GM19238 (cell line): ENCODE results near the gene CCNG1.
"Not testable (repeated sequence)": the region's sequence is repeated elsewhere in the genome, so short reads cannot be mapped to it uniquely, and the experiment has no call there.

Experiments
- DNase-seq: peaks from one replicate; pipeline ENCODE4 v3.0.0; 2011; ENCODE audit warnings: low spot score; ENCODE audit not compliant: insufficient read length

The CCNG1 gene, protein sequence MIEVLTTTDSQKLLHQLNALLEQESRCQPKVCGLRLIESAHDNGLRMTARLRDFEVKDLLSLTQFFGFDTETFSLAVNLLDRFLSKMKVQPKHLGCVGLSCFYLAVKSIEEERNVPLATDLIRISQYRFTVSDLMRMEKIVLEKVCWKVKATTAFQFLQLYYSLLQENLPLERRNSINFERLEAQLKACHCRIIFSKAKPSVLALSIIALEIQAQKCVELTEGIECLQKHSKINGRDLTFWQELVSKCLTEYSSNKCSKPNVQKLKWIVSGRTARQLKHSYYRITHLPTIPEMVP

DNA sequence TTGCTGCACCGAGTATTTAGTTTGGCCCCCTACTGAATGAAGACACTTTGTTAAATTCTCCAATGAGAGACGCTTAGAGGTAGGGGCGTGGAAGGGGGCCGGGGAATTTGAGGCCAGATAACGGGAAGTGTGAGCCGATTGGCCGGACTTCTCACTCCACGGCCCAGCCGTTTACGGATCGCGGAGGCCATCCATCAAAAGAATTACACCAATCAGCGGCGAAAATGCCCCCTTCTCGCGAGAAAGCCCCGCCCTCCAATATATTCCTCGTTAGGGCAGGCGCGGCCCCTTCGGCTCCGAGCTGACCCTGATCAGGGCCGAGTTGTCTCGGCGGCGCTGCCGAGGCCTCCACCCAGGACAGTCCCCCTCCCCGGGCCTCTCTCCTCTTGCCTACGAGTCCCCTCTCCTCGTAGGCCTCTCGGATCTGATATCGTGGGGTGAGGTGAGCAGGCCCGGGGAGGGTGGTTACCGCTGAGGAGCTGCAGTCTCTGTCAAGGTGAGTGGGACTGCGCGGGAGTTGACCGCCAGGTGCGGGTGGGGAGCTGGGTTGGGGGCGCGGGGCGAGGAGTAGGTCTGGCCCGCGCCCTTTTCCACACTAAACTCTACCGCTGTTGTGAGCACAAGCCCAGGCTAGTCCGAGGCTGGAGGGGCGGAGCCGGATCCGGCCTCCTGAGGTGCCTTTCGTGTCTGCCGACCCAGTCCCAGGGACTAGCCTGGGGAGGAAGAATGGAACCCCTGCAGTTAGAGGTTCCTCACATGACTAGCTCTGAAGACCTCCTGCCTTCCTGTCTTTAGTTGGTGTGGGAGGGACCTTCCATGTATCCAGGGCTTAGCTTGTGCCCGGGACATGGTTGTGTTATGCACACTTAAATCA lies at the start of gene CCNG1:
TSS of gene CCNG1 (plus strand) at position 287 of the 874 bp plus-strand sequence. CDS start 1,662 bp downstream, outside the sequence.
- peak; percentile 75 for DNase-seq

DNA sequence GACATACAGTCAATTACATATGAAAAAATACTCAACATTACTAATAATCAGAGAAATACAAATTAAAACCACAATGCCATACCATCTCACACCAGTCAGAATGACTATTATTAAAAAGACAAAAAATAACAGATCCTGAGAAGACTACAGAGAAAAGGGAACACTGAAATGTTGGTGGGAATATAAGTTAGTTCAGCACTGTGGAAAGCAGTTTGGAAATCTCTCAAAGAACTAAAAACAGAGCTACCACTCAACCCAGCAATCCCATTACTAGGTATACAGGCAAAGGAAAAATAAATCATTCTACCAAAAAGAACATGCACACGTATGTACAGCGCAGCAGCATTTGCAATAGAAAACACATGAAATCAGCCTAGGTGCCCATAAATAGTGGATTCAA lies 41.6 kb upstream of the CCNG1 start:
- no peak for DNase-seq

DNA sequence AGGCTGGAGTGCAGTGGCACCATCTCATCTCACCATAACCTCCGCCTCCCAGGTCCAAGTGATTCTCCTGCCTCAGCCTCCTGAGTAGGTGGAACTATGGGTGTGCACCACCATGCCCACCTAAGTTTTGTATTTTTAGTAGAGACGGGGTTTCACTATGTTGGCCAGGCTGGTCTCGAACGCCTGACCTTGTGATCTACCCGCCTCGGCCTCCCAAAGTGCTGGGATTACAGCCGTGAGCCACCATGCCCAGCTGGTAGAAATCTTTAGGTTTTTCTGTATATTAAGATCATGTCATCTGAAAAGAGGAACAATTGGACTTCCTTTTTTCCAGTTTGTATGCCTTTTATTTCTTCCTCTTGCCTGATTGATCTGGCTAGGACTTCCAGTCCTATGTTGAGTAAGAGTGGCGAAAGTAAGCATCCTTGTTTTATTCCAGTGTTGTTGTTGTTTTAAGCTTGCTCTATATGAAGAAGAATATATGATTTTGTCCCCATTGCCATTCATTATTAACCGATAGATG lies 40.5 kb upstream of the CCNG1 start:
- not testable (repeated sequence) for DNase-seq

GRCh38 chr5:163397354-163397753 lies 40.0 kb upstream of the CCNG1 start:
- DNase-seq = no peak

DNA sequence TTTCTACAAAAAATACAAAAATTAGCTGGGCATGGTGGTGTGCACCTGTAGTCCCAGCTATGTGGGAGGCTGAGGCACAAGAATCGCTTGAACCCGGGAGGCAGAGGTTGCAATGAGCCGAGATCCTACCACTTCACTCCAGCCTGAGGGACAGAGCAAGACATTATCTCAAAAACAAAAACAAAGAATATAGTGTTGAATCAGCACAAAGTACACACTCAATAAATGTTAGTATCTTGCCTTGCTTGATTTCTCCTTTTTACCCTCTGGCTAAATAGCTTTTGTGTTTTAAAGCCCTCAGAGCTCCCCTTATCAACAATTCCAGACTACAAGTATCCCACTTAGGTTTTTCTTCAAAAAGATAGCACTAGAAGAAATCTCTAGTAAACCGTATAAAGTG lies 37.5 kb upstream of the CCNG1 start:
- DNase-seq = no peak

DNA sequence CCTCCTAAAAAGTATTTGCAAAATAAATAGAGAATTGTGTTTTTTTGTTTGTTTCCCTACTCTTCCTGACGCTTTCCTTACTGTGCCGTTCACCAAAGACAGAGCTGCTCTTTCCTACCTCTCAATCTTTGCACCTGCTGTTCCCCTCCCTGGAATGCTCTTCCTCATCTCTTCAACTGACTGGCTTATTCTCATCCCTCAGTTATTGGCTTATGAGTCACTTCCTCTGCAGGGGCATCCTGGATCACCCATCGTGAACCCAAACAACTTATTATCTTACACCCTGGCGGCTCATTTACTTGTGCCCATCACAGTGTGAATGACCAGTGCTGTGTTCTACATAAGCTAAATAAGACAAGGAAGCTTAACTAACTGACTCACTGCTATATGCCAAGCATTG lies 36.1 kb upstream of the CCNG1 start:
- no peak for DNase-seq

GRCh38 chr5:163402007-163402406 lies 35.4 kb upstream of the CCNG1 start:
- DNase-seq = no peak

DNA sequence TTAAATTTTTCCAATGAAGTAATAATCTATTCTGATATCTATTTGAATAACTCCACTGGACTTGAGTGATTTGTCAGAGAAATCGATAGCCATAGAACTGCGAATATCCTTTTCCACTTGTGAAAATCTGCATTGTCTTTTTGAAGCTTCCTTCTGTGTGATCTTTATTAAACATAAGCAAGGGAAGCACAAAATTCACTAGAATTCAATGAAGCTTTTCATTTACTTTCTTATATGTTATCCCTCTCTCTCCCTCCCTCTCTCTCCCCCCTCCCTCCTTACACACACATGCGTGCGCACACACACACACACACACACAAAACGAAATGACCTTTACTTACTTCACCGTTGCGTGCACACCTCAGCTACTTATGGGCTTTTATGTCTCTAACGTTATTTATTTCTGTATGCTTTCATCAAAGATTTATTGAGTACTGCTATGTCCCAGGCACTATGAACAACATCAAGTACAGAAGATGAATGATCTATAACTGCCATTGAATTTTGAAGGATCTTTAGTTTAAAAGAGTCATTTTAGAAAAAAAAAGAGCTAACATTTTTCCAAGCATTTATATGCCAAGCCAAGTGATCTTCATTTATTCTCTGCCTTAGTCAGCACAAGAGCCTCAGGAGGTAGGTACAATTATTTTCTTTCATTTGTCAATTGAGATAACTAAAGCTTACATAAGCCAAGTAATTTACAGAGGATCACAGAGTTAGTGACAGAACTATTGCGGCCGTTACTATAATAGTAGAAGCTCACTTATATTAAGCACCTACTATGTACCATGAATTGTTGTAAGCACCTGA lies 32.8 kb upstream of the CCNG1 start:
- DNase-seq = no peak

GRCh38 chr5:163407034-163407655 lies 30.2 kb upstream of the CCNG1 start:
- DNase-seq = no peak

GRCh38 chr5:163408311-163408923 lies 29.0 kb upstream of the CCNG1 start:
- peak; percentile 15 for DNase-seq

GRCh38 chr5:163409384-163409783 lies 28.0 kb upstream of the CCNG1 start:
- no peak for DNase-seq

GRCh38 chr5:163410505-163410904 lies 26.9 kb upstream of the CCNG1 start:
- DNase-seq = no peak

- DNase-seq = not testable (repeated sequence)
These were observed 21.7 kb upstream of the CCNG1 start for GRCh38 chr5:163415673-163416072.

DNA sequence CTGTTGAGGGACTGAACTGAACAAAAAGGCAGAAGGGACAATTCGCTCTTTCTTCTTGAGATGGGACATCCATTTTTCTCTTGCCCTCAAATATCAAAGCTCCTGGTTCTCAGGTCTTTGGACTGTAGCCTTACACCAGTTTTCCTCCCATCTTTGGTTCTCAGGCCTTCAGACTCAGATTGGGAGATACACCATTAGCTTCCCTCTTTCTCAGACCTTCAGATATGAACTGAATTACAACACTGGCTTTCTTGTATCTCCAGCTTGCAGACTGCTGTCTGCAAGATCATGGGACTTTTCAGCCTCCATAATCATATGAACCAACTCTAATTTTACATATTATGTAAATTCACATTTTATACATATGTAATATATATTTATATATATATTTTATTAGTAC lies 12.6 kb upstream of the CCNG1 start:
- no peak for DNase-seq

DNA sequence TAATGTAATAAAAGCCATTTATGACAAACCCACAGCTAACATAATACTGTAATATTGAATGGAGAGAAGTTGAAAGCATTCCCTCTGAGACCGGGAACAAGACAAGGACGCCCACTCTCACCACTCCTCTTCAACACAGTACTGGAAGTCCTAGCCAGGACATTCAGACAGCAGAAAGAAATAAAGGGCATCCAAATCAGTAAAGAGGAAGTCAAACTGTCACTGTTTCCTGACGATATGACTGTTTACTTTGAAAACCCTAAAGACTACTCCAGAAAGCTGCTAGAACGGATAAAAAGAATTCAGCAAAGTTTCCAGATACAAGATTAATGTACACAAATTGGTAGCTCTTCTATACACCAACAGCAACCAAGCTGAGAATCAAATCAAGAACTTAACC lies 11.3 kb upstream of the CCNG1 start:
- DNase-seq = not testable (repeated sequence)

DNA sequence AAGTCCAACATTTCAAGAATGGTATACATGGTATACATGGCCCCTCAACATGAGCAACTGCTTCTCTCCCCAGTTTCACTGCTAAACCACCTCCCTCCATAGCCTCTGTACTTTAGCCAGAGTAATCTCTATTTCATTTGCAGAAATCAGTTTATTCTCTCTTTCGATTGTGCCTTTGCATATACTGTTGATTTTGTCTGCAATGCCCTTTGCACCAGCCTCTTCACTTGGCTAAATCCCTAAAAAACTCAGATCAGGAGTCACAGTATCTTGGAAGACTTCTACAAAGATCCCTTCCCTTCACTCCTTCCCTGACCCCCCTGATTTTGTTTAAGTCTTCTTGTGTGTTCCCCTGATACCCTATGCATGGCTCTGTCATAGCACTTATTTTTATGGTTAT lies 4.9 kb upstream of the CCNG1 start:
- no peak for DNase-seq

GRCh38 chr5:163433271-163433670 lies 4.1 kb upstream of the CCNG1 start:
- no peak for DNase-seq

GRCh38 chr5:163434401-163434866 lies 3.0 kb upstream of the CCNG1 start:
- DNase-seq = no peak

GRCh38 chr5:163436515-163436914 lies 880 bp upstream of the CCNG1 start:
- DNase-seq = no peak

DNA sequence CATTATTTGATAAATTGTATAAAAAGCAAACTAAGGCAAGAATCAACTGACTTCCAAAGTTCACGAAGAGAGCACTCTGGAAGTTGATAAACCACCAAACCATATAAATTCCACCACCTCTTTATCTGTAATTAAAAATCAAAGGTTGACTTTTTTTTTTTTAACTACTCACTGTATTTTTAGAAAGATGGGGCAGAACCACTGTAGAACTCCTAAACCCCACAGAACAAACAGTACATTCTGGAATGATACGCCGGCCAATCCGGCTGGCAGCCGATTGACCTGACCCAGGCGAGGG lies 435 bp upstream of the CCNG1 start:
- DNase-seq = no peak

DNA sequence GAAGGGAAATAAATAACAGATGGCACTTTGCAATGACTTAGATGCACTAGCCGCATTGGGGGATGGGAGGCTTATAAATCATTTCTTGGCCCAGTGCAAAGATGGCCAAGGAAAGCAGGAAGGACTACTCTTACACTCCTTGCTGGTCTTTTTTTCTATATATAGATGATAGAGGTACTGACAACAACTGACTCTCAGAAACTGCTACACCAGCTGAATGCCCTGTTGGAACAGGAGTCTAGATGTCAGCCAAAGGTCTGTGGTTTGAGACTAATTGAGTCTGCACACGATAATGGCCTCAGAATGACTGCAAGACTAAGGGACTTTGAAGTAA lies 1.7 kb downstream of the CCNG1 start:
- no peak for DNase-seq
